Peyer's patch (tissue), 4 donors: Measurements from ENCODE around the gene ACAP1.

Experiments used
- CTCF ChIP-seq, 6 experiments: fragments of 450-650 bp in 4 of 6; fragments of 200-600 bp in 2 of 6; sonication (generic) in 1 of 6; IDR thresholded peaks; one replicate each; pipeline ENCODE4 v1.5.1; 2017 to 2019; ENCODE audit warnings: antibody characterized with exemption in 6 of 6, mild to moderate bottlenecking in 3 of 6, moderate library complexity in 1 of 6
- POLR2A ChIP-seq, 2 donors: fragments of 450-650 bp; IDR thresholded peaks; one replicate each; pipeline ENCODE4 v1.5.1; 2017; ENCODE audit warnings: antibody characterized with exemption in 2 of 2, mild to moderate bottlenecking in 2 of 2, moderate library complexity in 2 of 2

GRCh38 chr17:7352503-7352889 lies 16.2 kb downstream of the ACAP1 start:
- TF ChIP-seq CTCF (IDR thresholded peaks at IDR 0.05) (peak in 3 of 6 experiments; percentile 41 to 54 (median 52)), POLR2A (IDR thresholded peaks at IDR 0.05) (no peak)
